ENCODE results near the gene PTBP3. TPM values are rescaled to one million over a fixed set of nuclear protein-coding genes. Genes with fewer than 3 reads are reported as not detected.

PTBP3 gene
- polyA plus RNA-seq, 1 donor from 2014 or later, result 36.1 TPM

- no peaks in the 10 kb centered on the region for H3K9me2 ChIP-seq (ENCODE audit: insufficient read depth, low read length)
- H3K9ac ChIP-seq (ENCODE audit: low read length), result no peak overlapping the region
- peaks cover 4% of the 10 kb centered on the region for H3K36me3 ChIP-seq (ENCODE audit: insufficient read depth, low read length)
- H3F3A ChIP-seq (ENCODE audit: insufficient read depth, low read length, poor library complexity, severe bottlenecking), result no peaks in the 10 kb centered on the region
- H3K4me2 ChIP-seq (ENCODE audit: low read length), result no peak overlapping the region
- no peaks in the 10 kb centered on the region for H3K9me3 ChIP-seq (ENCODE audit: low read length)
- no peaks in the 10 kb centered on the region for H3K79me2 ChIP-seq (replicated peaks; ENCODE audit: insufficient read depth, low read length)
- H3K27me3 ChIP-seq (ENCODE audit: insufficient read depth, low read depth, low read length), result no peaks in the 10 kb centered on the region
- H4K20me1 ChIP-seq (ENCODE audit: insufficient read depth), result no peaks in the 10 kb centered on the region
- TF ChIP-seq EZH2 (IDR thresholded peaks at IDR 0.05; ENCODE audit: borderline replicate concordance, insufficient read depth, low read length, poor library complexity, severe bottlenecking) (no peak), RAD21 (conservative IDR thresholded peaks at IDR 0.05) (no peak), POLR2AphosphoS5 (IDR thresholded peaks at IDR 0.05) (no peak), TAF1 (IDR thresholded peaks at IDR 0.05; ENCODE audit: low read depth) (no peak)
- no peak overlapping the region for H3K27ac ChIP-seq (ENCODE audit: low read length)
- no peak overlapping the region for H2AFZ ChIP-seq (ENCODE audit: low read depth, low read length)
- H3K4me3 ChIP-seq (ENCODE audit: low read length), result no peak overlapping the region
Measured at GRCh38 chr9:112262577-112262976, 70.8 kb downstream of the PTBP3 start.

GRCh38 chr9:112261133-112261532, 72.3 kb downstream of the PTBP3 start:
- Histone ChIP-seq H3K27ac (ENCODE audit: low read length) (no peak overlapping the region), H4K20me1 (ENCODE audit: insufficient read depth) (no peaks in the 10 kb centered on the region), H3K4me2 (ENCODE audit: low read length) (no peak overlapping the region), H3K9me3 (ENCODE audit: low read length) (no peaks in the 10 kb centered on the region), H3K27me3 (ENCODE audit: insufficient read depth, low read depth, low read length) (no peaks in the 10 kb centered on the region), H3K79me2 (replicated peaks; ENCODE audit: insufficient read depth, low read length) (no peaks in the 10 kb centered on the region), H2AFZ (ENCODE audit: low read depth, low read length) (no peak overlapping the region), H3K9ac (ENCODE audit: low read length) (no peak overlapping the region), H3K4me3 (ENCODE audit: low read length) (no peak overlapping the region), H3K9me2 (ENCODE audit: insufficient read depth, low read length) (no peaks in the 10 kb centered on the region), H3F3A (ENCODE audit: insufficient read depth, low read length, poor library complexity, severe bottlenecking) (no peaks in the 10 kb centered on the region), H3K36me3 (ENCODE audit: insufficient read depth, low read length) (peaks cover 4% of the 10 kb centered on the region)
- no peak for TF ChIP-seq EZH2 (IDR thresholded peaks at IDR 0.05; ENCODE audit: borderline replicate concordance, insufficient read depth, low read length, poor library complexity, severe bottlenecking)
- TF ChIP-seq TAF1 (IDR thresholded peaks at IDR 0.05; ENCODE audit: low read depth), result no peak
- no peak for TF ChIP-seq CTCF (IDR thresholded peaks at IDR 0.05; ENCODE audit: poor library complexity, severe bottlenecking)
- no peak for TF ChIP-seq SMC3 (conservative IDR thresholded peaks at IDR 0.05; ENCODE audit: poor library complexity)
- no peak for TF ChIP-seq MXI1 (conservative IDR thresholded peaks at IDR 0.05; ENCODE audit: poor library complexity, severe bottlenecking)
- no peak for TF ChIP-seq POLR2AphosphoS5 (IDR thresholded peaks at IDR 0.05)
- TF ChIP-seq RAD21 (conservative IDR thresholded peaks at IDR 0.05), result no peak
- TF ChIP-seq EP300 (conservative IDR thresholded peaks at IDR 0.05; ENCODE audit: poor library complexity, severe bottlenecking), result no peak
- TF ChIP-seq REST (IDR thresholded peaks at IDR 0.05; ENCODE audit: borderline replicate concordance), result no peak

Data from neural cell (in vitro differentiated cells).